HG03039 (cell line): ENCODE results near the gene AUP1.
A peak's percentile ranks its signal among the peaks of the same experiment; 100 is the strongest.
"Not testable (repeated sequence)": the region's sequence is repeated elsewhere in the genome, so short reads cannot be mapped to it uniquely, and the experiment has no call there.

ENCODE experiments used
- ATAC-seq: cut with Tn5 transposase; IDR thresholded peaks from one replicate; pipeline ENCODE4 v1.9.1; 2021; ENCODE audit warnings: mild to moderate bottlenecking, moderate library complexity; ENCODE audit not compliant: unreplicated experiment

AUP1 gene

DNA sequence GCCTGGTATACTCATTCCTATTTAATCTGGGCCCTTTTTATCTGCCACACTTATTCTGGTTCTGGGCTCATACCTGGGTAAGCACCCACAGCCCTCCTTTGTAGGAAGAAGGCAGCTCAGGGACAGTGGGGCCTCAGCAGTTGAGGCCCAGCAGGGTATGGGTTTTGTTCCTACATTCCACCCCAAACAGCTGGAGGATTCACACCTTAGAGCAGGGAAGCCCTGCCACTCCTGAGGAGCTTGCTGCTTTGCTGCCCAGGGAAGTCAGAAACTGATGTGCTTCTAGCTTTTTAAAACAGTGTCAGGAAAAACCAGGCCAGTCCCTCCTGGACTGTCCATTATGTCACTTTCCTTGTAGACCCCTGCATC lies 28.9 kb downstream of the AUP1 start:
- no peak for ATAC-seq

DNA sequence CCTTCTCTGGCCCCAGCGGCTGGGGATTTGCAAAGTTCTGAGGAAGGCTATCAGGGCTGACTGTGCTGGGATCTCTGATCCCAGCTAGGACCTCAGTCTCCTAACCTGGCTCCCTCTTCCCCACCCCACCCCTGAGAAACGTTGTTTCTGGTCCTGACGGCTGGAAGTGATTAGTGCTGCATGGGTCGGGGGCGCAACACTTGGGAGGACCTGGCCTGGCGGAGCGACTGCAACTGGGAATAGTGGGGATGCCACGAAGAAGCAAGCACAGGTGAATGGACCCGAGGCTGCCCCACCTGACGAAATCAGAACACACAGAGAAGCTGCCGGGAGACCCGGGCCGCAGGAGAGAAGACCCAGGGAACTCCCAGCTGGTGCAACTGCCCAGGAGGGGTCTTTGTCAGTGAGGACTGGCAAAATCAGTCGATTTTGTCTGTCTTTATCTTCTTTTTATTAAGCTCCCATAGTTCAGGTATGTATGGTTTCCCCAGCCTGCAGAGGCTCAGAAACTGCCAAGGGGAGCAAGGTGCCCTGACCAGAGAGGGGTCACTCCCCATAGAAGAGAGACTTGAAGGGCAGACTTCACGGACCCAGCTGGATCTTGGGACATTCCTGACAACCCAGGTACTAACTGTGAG lies 29.4 kb downstream of the AUP1 start:
- ATAC-seq, result no peak

DNA sequence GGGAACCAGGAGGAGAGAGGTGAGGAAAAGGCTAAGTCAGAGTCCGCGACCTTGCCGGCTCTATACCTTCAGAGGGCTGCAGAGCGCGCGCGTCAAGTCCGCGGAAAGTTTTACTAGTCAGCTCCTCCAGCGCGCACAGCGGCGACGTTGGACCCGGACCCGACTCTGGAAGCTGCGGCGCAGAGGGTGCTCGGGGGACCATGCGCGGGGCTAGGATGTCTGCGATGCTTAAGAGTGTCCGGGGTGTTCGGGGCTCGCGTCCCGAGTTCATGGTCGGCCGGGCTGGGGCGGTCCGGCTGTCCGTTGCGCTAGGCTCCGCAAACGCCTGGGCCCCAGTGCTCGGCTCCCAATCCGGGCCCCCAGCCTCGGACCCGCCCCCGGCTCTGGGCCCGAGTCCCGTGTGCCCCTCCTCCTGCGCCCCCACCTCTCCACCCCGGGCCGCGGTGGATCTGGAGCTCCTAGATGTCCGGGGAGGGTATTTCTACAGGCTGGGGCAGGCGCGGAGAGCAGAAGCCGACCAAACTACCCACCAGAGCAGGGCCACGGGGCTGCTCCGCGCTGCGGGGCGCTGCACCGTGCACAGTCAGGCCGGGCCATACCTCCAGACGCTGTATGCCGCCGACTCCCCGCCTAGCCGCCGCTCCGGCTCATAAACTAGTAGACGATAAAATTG lies 30.1 kb downstream of the AUP1 start, which contains the start of gene LBX2:
Gene LBX2 (minus strand): TSS at position 337 of the 673 bp plus-strand sequence. CDS start 66 bp downstream, at position 271.
- no peak for ATAC-seq

DNA sequence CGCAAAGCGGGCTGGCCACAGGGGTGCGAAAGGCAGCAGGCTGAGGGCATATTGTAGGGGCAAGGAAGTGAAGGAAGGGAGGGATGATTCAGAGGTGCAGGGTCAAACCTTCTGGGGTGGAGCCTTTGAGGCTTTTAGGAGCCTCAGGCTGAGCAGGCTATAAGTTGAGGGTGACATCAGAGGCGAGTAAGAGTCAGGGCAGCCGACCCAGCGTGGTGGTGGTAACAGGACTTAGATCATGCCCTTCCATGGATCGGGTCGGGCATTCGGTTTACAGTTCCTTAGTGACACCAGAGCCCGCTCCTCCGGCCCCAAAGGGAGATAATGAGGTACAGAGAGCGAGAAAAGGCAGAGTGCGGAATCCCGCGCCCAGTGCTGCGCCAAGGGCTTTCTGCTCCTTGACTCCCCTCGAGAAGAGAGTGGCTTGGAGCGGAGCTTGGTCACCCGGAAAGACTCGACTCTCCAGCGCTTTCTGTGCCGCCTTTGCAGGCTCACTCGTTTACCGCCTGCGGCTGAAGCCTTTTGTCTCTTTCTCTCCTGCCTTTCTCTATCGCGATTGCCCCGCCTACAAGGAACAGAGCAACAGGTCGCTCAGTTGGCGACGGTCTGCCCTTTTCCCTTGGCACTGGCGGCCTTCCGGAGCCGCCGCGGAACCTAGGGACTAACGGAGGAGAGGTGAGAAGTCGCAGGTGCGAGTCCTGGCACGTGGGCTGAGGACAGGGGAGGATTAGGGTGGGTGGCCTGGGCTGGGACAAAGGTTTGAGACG lies 30.8 kb downstream of the AUP1 start:
- ATAC-seq, result no peak

DNA sequence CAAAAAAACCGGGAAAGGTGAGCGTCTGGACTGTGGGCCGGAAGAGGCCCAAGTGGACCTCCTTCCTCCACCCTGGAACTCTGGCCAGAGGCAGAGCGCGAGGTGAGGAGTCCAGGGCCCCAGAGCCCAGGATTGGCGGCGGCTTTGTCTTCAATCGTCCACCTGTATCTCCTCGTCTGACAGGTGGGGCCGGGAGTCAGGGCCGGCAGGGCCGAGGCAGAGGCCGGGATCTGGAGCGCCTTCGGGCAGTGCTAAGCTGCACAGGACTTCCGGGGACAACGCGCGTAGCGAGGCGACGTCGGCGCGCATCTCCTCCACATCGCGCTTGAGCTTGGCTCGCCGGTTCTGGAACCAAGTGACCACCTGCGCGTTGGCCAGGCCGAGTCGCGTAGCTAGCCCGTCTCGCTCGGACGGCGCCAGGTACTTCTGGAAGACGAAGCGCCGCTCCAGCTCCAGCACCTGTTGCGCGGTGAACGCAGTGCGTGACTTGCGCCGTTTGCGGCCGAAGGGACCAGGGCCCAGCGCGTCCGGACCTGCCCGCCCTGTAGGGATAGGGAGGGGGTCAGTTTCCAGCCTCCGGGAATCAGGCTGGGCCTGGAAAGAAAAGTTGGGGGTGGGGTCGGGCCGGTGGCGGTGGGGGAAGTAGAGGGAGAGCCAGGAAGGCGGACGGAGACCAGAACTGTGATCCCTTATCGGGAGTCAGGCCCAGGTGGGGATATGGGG lies 31.6 kb downstream of the AUP1 start:
- ATAC-seq, result no peak

DNA sequence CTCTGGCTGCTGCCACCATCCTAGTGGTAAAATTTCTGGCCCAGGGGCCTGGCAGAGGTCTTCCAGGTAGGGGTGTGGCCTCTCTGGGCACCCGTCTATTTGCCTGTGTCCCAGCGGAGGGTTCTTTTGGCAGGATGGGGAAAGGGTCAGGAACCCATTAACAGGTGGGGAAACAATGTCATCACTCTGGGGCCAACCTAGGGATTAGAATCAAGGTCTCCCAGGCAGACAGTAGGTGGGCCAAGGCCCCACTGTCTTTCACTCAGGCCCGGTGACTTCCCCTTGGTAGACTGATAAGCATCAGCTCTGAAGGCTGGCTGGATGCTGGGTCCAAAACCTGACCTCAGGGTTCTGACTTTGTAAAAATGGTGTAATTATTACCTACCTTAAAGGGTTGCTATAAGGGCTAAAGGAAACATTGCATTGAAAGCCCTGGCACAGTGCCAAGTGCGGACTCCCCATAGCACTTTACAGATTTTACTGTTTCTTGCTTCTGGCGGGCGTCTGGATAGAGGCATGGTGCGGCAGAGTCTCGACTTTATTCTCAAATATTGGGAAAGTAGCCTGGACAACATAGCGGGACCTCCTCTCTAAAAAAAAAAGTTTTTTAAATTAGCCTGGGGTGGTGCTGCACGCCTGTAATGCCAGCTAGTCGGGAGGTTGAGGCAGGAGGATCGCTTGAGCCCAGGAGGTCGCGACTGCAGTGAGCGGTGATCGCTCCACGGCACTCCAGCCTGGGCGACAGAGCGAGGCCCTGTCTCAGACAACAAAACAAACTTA lies 32.3 kb downstream of the AUP1 start:
- ATAC-seq, result no peak

DNA sequence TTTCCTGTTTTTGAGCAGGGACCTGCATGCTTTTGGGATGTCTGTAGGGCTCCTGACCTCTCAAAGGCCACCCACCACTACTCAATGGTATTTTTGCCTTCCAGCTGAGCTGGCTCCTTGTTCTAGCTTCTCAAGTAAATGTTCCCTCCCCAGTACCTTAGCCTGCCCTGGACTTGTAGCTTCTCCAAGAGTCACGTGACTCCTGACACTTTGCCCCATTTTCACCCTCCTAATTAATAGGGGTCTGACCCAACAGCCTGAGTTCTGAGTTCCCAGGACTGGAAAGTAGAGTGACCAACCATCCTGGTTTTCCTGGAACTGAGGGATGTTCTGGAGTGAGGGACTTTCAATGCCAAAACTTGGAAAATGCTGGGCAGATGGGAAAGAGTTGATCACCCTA lies 34.1 kb downstream of the AUP1 start:
- no peak for ATAC-seq

DNA sequence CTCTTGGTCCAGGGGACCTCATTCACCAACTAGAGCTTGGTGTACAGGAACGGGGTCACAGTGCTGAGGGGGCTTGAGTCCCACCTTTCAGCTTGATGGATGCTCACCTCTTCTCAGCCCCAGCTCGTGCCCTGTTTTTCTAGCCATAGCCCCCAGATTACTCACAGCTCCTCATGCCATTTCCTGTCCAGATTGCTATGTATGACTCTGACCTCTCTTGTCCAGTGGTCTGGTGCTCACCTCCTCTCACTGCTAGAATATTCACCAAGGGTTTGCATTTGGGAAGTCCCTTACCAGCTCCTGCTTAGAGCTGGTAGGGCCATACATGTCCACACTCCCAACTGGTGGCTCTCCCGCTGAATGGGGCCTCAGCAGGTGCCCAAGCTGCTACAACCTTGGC lies 36.0 kb downstream of the AUP1 start:
- ATAC-seq, result no peak

DNA sequence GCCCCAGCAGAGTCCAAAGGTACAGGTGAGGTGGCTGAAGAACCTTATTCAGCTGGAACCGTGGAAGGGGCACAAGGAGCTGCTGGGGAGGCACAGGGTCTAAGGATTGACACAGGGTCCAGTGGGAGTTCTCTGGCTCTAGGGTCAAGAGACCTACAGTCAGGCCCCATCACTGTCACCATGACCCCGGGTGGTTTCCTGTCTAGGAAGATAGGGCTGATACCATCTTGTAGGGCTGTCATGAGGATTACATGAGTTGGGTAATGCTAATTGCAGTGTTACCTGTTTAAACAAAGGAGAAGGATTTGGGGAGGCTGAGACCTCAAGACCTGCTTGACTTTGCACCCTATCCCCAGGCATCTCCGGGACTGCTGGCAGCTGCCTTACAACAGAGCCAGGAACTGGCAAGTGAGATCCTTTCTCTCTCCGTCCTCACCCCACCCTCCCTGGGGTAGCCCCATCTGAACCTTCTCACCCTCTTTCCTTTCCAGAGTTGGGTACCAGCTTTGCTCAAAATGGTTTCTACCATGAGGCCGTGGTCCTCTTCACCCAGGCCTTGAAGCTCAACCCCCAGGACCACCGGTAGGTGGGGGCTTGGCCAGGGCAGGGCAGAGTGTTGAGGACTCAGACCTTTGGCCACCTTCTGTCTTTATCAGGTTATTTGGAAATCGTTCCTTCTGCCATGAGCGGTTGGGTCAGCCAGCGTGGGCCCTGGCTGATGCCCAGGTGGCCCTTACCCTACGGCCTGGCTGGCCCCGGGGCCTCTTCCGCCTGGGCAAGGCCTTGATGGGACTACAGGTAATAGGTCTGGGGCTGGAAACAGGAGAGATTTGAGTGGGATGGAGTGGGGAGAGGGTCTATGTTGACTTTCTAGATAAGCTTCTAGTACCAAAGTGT lies 37.6 kb downstream of the AUP1 start:
- no peak for ATAC-seq

DNA sequence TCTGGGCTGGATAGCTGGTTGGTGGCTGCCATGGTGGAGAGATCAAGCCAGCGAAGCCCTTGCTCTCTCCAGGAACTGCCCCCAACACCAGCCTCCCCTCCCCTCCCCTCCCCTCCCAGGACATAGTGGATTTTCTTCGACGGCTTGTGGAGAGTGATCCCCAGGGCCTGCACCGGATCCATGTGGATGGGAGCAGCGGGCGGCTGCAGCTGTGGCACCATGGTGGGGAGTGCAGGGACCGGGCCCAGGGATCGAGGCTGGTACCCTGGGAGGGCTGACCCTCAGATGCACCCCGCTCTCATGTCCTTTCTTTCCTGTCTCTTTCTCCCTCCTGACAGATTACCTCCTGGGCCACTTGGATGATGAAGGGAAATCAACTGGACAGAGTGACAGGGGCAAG lies 39.6 kb downstream of the AUP1 start:
- ATAC-seq, result no peak

DNA sequence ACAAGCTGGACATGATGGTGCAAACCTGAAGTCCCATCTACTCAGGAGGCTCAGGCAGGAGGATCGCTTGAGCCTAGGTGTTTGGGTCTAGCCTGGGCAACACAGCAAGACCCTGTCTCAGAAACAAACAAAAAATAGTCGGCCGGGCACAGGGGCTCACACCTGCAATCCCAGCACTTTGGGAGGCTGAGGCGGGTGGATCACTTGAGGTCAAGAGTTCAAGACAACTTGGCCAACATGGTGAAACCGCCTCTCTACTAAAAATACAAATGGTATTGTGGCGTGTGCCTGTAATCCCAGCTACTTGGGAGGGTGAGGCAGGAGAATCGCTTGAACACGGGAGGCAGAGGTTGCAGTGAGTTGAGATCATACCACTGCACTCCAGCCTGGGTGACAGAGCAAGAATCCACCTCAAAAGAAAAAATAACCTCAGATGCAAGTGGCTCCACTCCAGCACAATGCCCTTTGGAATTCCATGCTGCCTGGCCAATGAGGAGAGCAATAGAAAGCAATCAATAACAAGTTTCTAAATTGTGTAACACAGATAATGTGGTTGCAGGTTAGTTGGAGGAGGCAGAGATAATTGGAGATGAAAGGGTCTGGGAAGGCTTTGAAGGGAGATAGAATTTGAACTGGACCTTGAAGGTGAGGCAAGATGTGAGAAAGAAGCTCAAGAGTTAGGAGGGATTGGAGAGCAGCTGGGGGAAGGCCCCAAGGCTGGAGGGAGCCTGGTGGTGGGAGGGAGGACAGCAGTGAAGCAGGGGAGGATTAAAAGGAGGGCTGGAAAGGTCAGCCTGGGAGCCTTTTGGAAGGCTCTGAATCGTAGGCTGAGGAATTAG lies 40.6 kb downstream of the AUP1 start:
- ATAC-seq, result no peak

DNA sequence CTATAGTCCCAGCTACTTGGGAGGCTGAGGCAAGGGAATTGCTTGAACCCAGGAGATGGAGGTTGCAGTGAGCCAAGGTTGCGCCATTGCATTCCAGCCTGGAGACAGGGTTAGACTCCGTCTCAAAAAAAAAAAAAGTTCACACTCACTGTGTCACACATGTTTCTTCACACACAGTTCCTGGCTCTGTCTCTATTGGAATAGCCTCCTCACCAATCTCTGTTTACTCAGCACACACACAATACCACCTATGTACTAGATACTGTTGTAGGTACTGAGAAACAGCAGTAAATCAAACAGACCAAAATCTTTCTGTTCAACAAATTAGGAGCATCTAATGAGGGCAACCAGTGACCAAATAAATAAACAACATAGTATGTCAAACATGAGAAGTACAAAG lies 43.4 kb downstream of the AUP1 start:
- ATAC-seq, result no peak

DNA sequence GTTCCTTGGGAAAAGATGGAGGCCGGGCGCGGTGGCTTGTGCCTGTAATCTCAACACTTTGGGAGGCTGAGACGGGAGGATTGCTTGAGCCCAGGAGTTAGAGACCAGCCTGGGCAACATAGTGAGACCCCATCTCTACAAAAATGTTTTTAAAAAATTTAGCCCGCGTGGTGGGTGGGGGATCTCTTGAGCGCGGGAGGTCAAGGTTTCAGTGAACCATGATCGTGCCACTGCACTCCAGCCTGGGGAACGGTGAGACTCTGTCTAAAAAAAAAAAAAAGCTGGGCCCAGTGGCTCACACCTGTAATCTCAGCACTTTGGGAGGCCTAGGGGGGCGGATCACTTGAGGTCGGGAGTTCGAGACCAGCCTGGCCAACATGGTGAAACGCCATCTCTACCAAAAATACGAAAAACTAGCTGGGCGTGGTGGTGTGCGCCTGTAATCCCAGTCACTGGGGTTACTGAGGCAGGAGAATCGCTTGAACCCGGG lies 45.8 kb downstream of the AUP1 start:
- ATAC-seq, result not testable (repeated sequence)

DNA sequence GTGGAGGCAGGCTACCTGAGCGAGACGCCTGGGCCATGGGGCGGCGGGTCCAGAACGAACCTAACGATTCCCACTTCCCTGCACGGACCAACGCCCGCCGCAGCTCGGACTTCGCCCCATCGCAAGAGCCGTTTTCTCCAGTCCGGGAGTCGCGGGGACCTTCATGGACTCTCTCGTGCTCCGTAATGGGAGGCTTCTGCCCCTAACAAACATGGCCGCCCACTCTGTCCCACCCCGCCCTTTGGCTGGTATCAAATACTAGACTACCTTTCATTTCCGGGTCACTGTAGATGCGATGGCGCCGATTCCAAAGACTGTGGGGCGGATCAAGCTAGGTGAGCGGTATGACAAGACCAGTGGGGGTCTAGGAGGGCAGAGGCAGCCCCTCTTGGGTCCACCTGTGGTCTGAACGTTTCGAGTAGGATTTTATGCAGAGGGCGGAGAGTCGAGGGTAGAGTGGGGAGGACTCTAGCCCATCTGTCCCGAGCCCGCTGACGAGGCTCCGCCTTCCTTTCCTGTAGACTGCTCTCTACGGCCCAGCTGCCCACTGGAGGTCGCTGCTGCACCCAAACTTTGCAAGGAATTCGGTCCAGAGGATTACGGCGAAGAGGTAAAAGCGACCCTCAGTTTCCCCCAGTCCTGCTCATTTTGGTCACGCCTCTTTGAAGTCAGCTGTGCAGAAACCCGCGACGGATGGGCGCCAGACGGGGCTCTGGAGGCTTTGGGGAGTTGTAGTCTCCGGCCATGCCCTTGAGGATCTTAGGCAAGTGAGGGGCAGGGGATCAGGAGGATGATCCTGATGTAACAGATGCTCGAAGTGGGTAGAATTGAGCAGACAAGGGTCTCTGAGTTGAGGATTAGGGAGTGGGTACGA lies 46.5 kb downstream of the AUP1 start, which contains the start of the genes CCDC142 and TTC31:
Gene CCDC142 (minus strand): TSS at position 198 of the 874 bp plus-strand sequence. CDS start 161 bp downstream, at position 37.
Gene TTC31 (plus strand): TSS at position 281 of the 874 bp plus-strand sequence. CDS start 15 bp downstream, at position 296.
- ATAC-seq, result peak; percentile 78

DNA sequence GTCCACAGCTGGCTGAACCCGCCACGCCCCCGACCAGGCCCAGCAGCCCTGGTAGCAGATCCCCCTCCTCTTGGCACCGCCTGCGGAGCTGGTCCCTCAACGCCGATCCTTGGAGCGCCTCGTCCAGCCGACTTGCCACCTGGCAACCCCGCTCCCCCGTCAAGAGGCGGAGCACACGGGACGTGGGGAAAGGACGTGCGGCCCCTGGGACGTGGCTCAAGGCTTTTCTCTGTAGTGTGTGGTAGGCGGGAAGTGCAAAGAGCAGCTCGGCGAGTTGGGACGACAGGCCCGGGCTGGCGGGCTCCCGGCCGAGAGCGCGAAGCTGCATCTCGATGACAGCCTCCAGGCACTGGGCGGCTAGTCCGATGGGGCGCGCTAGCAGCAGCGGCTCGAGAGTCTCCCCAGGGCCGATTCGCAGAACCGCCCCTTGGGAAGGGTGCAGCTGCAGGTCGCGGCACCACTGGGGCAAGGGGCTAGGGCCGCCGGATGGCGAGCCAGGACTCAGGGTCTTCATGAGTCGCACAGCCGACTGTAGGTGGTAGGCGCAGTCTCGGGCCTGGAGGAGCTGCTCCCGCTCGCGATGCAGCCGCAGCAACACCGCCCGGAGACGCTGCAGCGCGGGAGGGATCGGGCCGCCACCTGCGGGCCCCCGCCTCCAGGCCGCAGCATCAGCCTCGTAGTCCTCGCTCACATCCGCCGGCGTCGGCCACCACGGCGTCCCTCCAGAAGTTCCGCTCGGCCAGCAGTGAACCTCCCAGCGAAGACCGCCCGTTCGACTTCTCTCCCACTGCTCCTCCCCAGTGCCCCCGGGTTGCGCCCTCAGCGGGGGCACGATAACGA lies 47.3 kb downstream of the AUP1 start:
- peak; percentile 31 for ATAC-seq

DNA sequence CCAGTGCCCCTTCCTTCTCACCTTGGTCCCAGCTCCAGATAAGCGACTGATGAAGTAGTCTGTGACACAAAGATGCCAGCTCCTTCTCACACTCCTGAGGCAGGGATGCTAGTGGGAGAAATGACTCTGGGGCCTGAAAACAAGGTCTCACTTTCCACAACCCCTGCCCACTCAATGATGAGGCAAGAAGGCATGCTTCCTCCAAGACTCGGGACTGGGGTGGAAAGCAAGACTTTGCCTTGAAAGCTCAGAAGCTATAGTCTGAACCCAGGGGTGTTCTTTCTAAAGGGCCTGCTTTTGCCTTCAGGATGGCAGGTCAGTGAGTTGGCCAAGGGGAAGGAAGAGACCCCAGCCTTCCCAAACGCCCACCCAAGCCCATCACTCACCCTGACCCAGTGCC lies 48.1 kb downstream of the AUP1 start:
- no peak for ATAC-seq
